Thymus (tissue), 11 donors: ENCODE results near the gene NNAT. TPM values are rescaled to one million over a fixed set of nuclear protein-coding genes. Genes with fewer than 3 reads are reported as not detected.

Source experiments
- DNase-seq, 9 donors: peaks; one replicate each; pipeline ENCODE4 v3.0.0-alpha.2; 2013; ENCODE audit warnings: low spot score in 9 of 9, low read depth in 6 of 9, missing footprints in 1 of 9
- H3K27ac ChIP-seq, 2 donors: one replicate each; pipeline ENCODE4 v1.5.1; 2013; ENCODE audit warnings: control low read depth in 1 of 2, low read depth in 1 of 2, low read length in 1 of 2, mild to moderate bottlenecking in 1 of 2, moderate library complexity in 1 of 2
- H3K27me3 ChIP-seq, 2 donors: one replicate each; pipeline ENCODE4 v1.5.1; 2013; ENCODE audit warnings: low read length in 1 of 2; ENCODE audit not compliant: control insufficient read depth in 2 of 2, insufficient read depth in 1 of 2
- H3K36me3 ChIP-seq, 2 donors: one replicate each; pipeline ENCODE4 v1.5.1; 2013; ENCODE audit warnings: low read length in 1 of 2, mild to moderate bottlenecking in 1 of 2, moderate library complexity in 1 of 2; ENCODE audit not compliant: control insufficient read depth in 2 of 2, insufficient read depth in 2 of 2
- H3K4me1 ChIP-seq, 2 donors: one replicate each; pipeline ENCODE4 v1.5.1; 2013; ENCODE audit warnings: low read length in 2 of 2; ENCODE audit not compliant: control insufficient read depth in 2 of 2, insufficient read depth in 2 of 2
- H3K4me3 ChIP-seq, 2 donors: one replicate each; pipeline ENCODE4 v1.5.1; 2013; ENCODE audit warnings: low read length in 2 of 2, control low read depth in 1 of 2, mild to moderate bottlenecking in 1 of 2
- H3K9me3 ChIP-seq, 2 donors: one replicate each; pipeline ENCODE4 v1.5.1; 2013; ENCODE audit warnings: low read length in 1 of 2, mild to moderate bottlenecking in 1 of 2; ENCODE audit not compliant: control insufficient read depth in 2 of 2, insufficient read depth in 1 of 2
- WGBS: extraction: QIAGEN DNeasy Blood & Tissue Kit; methylation state at CpG from one replicate; pipeline ENCODE4 v1.1.7; 2013; 5-methylcytosine and 5-hydroxymethylcytosine counted together
- polyA plus RNA-seq: library from polyadenylated mRNA; stranded (reverse); fragments of 200-250 nt; gene quantifications from one replicate; pipeline ENCODE4 v1.2.3, GENCODE V29; 2013
- total RNA-seq: library from RNA; stranded (reverse); fragments of 120-200 nt; gene quantifications from one replicate; pipeline ENCODE4 v1.2.4, GENCODE V29; 2013
- donor health status: healthy.

The NNAT gene
- total and polyA plus RNA-seq, 2 donors: 16.1 to 19.9 TPM

DNA sequence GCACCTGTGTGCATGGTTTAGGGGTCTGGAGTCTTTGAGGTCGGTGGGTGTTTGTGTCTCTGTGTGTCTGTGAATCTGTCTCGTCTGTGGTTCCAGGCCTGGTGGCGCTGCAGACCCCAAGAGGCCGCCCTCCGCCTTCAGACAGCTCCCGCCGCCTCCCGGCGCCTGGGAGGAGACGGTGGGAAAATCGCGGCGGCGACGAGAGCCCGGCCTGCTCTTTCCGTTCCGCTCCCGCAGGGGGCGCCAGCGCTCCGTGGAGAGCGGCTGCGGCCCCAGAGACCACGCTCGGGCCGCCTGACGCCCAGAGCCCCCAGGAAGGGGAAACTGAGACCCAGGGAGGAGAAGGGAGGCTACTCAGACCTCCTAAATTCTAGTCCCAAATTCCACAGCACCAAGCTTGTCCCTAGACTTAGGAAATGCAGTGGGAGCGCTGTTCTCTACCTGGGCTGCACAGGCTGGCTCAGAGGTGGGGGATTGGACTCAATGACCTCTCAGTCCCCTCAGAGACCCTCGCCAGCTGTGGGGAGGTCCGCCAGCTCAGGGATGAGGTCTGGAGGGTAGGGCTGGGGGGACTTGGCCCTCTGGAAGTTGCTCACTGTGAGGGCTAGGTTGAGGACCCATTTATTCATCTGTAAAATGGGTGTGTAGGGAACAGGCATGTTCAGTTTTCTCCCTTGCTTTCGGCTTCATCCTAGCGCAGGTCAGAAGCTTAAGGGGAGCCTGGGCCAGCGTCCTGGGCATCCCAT, 43.5 kb downstream of the NNAT start:
- H3K4me3 ChIP-seq: no peak overlapping the region
- no peaks in the 10 kb centered on the region for H3K36me3 ChIP-seq
- H3K4me1 ChIP-seq: no peaks in the 10 kb centered on the region
- H3K27ac ChIP-seq: no peak overlapping the region
- H3K9me3 ChIP-seq: no peaks in the 10 kb centered on the region
- DNase-seq: peak in 4 of 9 donors; percentile 10 to 40 (median 28)
- WGBS: 13% methylated on average over 34 of the region's 34 CpGs
- H3K27me3 ChIP-seq: peaks cover 4 to 46% of the 10 kb centered on the region in 2 donors

DNA sequence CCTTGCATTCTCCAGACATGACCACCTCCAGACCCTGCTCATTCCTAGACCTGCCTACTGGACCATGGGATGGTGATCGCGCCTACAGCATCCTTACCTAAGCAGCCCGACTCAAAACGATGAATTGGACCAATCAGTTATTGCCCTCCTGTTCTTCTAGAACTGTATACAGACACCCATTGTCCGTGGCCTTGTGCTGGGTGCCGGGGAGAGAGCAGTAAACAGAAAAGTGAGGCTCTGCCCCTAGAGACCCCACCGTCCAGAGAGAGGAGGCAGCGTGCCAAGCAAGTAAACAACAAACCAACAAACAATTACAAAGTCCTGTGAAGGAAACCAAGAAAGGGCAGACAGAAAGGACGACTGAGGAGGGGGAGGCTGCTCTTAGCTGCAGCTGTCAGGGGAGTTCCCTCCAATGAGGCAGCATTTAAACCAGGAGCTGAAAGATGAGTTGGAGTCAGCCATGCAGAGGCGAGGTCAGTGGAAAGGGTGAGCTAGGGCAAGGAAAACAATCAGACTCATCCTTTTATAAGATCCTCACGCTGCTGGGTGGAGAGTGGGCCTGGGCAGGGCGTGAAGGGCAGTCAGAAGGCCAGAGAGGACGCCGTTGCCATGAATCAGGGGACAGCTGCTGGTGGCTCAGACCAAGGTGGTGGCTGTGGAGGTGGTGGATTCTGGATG, 44.2 kb downstream of the NNAT start:
- H3K36me3 ChIP-seq: no peaks in the 10 kb centered on the region
- DNase-seq: no peak
- no peak overlapping the region for H3K4me3 ChIP-seq
- no peak overlapping the region for H3K27ac ChIP-seq
- H3K4me1 ChIP-seq: no peaks in the 10 kb centered on the region
- 89% methylated on average over 14 of the region's 14 CpGs for WGBS
- no peaks in the 10 kb centered on the region for H3K9me3 ChIP-seq
- peaks cover 4 to 46% of the 10 kb centered on the region in 2 donors for H3K27me3 ChIP-seq

DNA sequence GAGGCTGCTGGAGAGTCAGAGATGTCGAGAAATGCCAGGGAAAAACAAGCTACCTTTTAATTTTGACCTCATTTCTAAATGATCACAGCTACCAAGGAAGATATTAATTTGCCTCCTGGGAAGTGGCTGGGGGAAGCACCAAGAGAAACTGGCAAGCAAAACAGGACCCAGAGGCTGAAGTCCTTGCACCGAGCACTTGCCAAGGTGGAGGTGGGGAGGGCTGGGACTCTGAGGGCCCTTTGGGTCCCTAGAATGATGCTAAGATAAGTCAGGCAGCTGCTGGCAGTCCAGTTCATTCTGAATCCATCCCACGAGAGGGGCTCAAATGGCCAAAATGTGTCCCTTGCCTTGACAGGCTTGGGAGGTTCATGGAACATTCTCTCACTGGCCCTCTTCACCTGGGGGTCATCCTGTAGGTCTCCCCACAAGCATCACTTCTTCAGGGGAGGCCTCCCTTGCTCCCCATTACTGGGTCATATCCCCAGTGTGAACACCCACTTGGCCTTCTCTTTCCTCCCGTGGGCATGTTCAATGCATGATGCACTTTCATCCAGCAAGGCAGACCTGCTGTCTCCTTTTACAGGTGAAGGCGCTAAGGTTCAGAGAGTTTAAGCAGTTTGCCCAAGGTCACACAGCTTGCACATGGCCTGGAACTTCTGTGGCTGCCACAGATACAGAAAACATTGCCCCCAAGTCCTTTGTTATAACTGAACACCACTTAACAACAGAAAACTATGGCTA, 45.7 kb downstream of the NNAT start:
- Histone ChIP-seq H3K27me3 (peaks cover 4 to 46% of the 10 kb centered on the region in 2 donors), H3K4me3 (no peak overlapping the region), H3K9me3 (no peaks in the 10 kb centered on the region), H3K4me1 (no peaks in the 10 kb centered on the region), H3K27ac (no peak overlapping the region), H3K36me3 (no peaks in the 10 kb centered on the region)
- no peak for DNase-seq
- WGBS: 86% methylated on average over 5 of the region's 5 CpGs

DNA sequence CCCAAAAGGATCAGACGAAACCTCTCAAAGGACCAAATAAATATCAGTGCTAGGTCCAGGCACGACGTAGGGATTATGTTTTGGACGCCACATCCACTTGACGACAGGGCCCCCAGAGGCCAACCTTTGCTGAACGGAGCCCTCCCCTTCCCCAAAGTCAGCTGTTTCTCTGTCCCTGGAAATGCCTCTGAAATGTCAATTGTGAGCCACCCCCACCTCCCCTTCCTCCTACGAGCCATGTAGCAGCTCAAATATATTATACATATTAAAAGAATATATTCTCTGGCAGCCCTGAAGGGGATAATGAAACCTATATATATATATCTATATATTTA, 46.2 kb downstream of the NNAT start:
- H3K36me3 ChIP-seq: no peaks in the 10 kb centered on the region
- no peak for DNase-seq

DNA sequence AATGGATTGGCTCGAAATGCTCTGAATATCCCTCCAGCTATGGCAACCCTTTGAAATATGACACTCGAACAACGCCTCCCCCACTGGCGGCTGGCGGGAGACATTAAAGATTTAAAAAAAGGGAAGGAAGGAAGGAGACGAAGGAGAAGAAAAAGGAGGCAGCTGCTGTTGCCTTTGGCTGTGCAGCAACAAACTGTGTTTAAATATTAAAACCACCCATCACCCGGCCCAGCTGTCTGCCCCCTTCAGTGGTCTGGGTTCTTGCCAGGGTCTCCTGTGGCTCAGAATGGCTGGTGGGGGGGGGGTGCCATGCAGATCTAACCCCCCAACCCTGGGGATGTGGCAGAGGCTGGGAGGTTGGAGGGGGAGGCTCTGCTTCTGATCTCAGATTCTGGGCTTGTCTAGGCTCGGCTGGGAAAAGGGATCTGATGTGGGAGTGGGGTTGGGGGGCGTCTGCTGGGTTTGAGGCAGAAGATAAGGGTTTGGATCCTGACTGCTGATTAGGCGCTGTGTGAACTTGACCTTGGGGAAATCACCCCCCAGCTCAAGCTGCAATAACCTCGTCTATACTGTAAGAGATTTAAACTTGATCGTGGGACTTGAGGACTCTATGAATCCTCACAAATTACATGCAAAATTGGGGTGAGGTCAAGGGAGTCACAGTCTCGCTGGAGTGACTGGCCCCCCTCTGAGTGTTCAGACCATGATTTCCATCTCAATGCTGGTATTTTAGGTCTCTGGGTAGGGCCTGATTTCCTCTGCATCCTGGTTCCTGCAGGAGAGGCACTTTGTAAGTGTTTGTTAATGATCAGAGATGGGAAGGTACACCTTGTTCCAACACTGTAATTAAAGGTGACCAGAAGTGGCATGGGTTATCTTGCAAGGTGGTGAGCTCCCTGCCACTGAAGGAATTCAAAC, 46.9 kb downstream of the NNAT start:
- H3K27me3 ChIP-seq: peaks cover 4 to 45% of the 10 kb centered on the region in 2 donors
- no peaks in the 10 kb centered on the region for H3K9me3 ChIP-seq
- no peak overlapping the region for H3K4me3 ChIP-seq
- 5% methylated on average over 13 of the region's 13 CpGs for WGBS
- no peaks in the 10 kb centered on the region for H3K4me1 ChIP-seq
- DNase-seq: no peak
- H3K27ac ChIP-seq: no peak overlapping the region
- no peaks in the 10 kb centered on the region for H3K36me3 ChIP-seq

More for the DNA sequence above, 46.2 kb downstream of the NNAT start:
- Histone ChIP-seq H3K4me3 (no peak overlapping the region), H3K27ac (no peak overlapping the region), H3K4me1 (no peaks in the 10 kb centered on the region), H3K27me3 (peaks cover 4 to 46% of the 10 kb centered on the region in 2 donors), H3K9me3 (no peaks in the 10 kb centered on the region)
- 30% methylated on average over 7 of the region's 7 CpGs for WGBS

DNA sequence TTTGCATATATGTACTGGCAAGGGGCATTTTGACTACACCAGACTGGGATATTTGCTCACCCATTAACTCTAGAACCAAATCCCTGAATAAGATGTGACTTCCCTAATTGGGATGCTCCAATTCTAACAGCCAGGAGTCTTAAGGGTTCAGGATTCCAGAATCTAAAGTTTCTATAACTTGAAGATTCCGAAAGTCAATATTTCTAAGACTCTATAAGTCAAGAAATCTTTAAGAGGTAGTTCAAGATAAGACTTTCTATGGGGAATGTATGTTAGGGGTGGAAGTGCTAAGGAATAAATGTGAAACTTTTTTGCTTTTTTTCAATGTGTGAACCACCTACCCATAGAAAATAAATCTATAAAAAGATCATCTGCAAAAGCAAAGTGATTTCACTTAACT, 49.4 kb downstream of the NNAT start:
- no peaks in the 10 kb centered on the region for H3K9me3 ChIP-seq
- no peak for DNase-seq
- H3K4me3 ChIP-seq: no peak overlapping the region
- no peaks in the 10 kb centered on the region for H3K4me1 ChIP-seq
- peaks cover 0 to 22% of the 10 kb centered on the region in 2 donors for H3K27me3 ChIP-seq
- H3K27ac ChIP-seq: no peak overlapping the region
- no peaks in the 10 kb centered on the region for H3K36me3 ChIP-seq
- WGBS: 92% methylated on average over 1 of the region's 1 CpG

DNA sequence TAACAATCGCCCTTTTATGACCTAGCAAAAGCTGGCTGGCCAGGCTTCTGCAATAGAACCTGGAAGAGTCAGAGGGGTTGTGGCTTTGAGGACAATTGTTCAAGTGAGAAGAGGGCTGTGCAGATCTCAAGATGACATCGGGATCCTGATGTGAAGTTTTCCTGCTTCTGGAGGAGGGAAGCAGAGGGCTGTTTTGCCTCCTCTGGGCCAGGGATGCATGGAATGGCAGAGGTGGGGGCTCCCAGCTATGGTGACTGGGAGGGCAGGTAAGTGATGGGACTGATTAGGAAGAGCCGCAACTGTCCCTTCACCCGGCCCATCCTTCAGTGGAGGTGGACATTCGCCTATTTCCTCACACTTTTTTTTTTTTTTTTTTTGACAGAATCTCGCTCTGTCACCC, 50.0 kb downstream of the NNAT start:
- 88% methylated on average over 6 of the region's 6 CpGs for WGBS
- Histone ChIP-seq H3K4me1 (no peaks in the 10 kb centered on the region), H3K27me3 (peaks cover 0 to 18% of the 10 kb centered on the region in 2 donors), H3K36me3 (no peaks in the 10 kb centered on the region), H3K4me3 (no peak overlapping the region), H3K9me3 (no peaks in the 10 kb centered on the region), H3K27ac (no peak overlapping the region)
- DNase-seq: no peak
